Motor neuron (in vitro differentiated cells): ENCODE measurements around the gene PLA2G15. TPM values are rescaled to one million over a fixed set of nuclear protein-coding genes. Genes with fewer than 3 reads are reported as not detected.

Experiments
- ATAC-seq, 8 experiments: fragments of 200-7000 bp; cut with Tn5 transposase; replicated peaks in 6 of 8; 2 replicates each; pipeline ENCODE4 v1.8.0; 2021; ENCODE audit warnings: mild to moderate bottlenecking in 8 of 8, moderate library complexity in 8 of 8
- H3K27ac ChIP-seq, 2 donors: fragments of 250-450 bp; sonication (Bioruptor Pico); 2 replicates each; pipeline ENCODE4 v1.9.0; 2021; ENCODE audit warnings: antibody characterized with exemption in 2 of 2, mild to moderate bottlenecking in 2 of 2, moderate library complexity in 1 of 2
- H3K4me1 ChIP-seq, 2 donors: fragments of 250-450 bp; sonication (Bioruptor Pico); replicated peaks in 1 of 2; 2 replicates each; pipeline ENCODE4 v1.6.1; 2021; ENCODE audit warnings: antibody characterized with exemption in 2 of 2, mild to moderate bottlenecking in 2 of 2, moderate library complexity in 1 of 2
- H3K4me3 ChIP-seq, 5 donors: fragments of 250-450 bp; sonication (Bioruptor Pico); 2 replicates each; pipeline ENCODE4 v1.9.0; 2021; ENCODE audit warnings: antibody characterized with exemption in 5 of 5, mild to moderate bottlenecking in 5 of 5, moderate library complexity in 4 of 5
- WGBS, 10 experiments: fragments of 450-650 bp; shearing (Covaris generic); methylation state at CpG; one replicate each; pipeline ENCODE4 v1.0.0; 2022; 5-methylcytosine and 5-hydroxymethylcytosine counted together
- in situ Hi-C, 9 experiments: fragments of 400-800 bp; cut with MboI; loops; one replicate each; pipeline ENCODE4 v1.15.0; 2021; ENCODE audit warnings: low sequenced_read_pairs in 9 of 9, low pct_unique_long_range_greater_than_20kb in 2 of 9; ENCODE audit not compliant: unreplicated experiment in 9 of 9
- total RNA-seq, 8 experiments: library from RNA; unstranded; fragments of 300-600 nt; gene quantifications; 2 replicates each; pipeline versions ENCODE4 v1.2.3 to v1.2.4, GENCODE V29; 2022

PLA2G15 gene
- total RNA-seq, 8 experiments from 2014 or later: 8.3 to 25.1 (median 9.5) TPM

DNA sequence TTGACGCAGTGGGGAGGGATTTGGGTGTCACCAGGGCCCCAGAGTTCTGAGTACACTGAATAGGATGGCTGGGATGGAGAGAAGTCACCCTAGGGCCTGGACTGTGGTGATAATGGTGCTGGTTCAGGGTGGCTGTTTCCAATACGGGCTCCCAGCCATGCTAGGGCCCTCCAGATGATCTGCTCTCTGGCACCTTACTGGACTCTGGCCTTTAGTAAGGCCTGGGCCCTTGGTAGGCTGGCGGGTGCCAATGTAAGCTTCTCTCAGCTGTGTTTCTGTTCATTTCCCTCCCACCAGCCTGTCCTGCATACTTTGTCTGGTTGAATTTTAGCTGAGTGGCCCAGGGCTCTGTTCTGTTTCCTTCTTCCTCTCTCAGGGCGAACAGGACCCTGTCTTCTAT is 2.8 kb downstream of the PLA2G15 start:
- in situ Hi-C loops: no loop called here
- WGBS, 10 experiments: 80 to 100% (median 93%) methylated on average over 1 to 4 of the region's 4 CpGs; no CpG with 5 or more reads in 2 of the 10 experiments

DNA sequence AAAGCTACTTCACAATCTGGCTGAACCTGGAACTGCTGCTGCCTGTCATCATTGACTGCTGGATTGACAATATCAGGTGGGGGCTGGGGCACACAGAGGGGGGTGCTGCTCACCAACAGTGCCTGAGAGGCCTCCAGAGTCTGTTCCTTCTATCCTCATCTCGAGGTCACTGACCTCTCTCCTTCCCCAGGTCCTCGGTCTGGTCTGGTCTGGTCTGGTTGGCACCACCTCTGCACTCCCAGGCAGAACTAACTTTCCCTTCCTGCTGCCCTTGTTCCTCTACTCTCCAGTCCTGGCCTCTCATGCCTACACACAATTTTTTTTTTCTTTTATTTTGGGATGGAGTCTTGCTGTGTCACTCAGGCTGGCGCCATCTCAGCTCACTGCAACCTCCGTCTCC is 4.2 kb downstream of the PLA2G15 start:
- H3K4me3 ChIP-seq: no peak overlapping the region
- peaks cover 6% of the 10 kb centered on the region in 2 donors for H3K4me1 ChIP-seq
- in situ Hi-C loops: no loop called here
- WGBS, 10 experiments: 80 to 100% (median 97%) methylated on average over 1 to 2 of the region's 4 CpGs; no CpG with 5 or more reads in 6 of the 10 experiments
- no peak overlapping the region for H3K27ac ChIP-seq
- ATAC-seq: no peak

More for the DNA sequence above, 2.8 kb downstream of the PLA2G15 start:
- H3K4me1 ChIP-seq: peaks cover 6 to 9% of the 10 kb centered on the region in 2 donors
- no peak overlapping the region for H3K4me3 ChIP-seq
- no peak overlapping the region for H3K27ac ChIP-seq
- no peak for ATAC-seq

- ATAC-seq: no peak
- no peak overlapping the region for H3K4me3 ChIP-seq
- H3K4me1 ChIP-seq: peaks cover 3% of the 10 kb centered on the region in 2 donors
- 76 to 96% (median 89%) methylated on average over 1 to 6 of the region's 6 CpGs; no CpG with 5 or more reads in 2 of the 10 experiments for WGBS, 10 experiments
- in situ Hi-C loops: no loop called here
- no peak overlapping the region for H3K27ac ChIP-seq
Measured at GRCh38 chr16:68250951-68251350, 5.8 kb downstream of the PLA2G15 start.

DNA sequence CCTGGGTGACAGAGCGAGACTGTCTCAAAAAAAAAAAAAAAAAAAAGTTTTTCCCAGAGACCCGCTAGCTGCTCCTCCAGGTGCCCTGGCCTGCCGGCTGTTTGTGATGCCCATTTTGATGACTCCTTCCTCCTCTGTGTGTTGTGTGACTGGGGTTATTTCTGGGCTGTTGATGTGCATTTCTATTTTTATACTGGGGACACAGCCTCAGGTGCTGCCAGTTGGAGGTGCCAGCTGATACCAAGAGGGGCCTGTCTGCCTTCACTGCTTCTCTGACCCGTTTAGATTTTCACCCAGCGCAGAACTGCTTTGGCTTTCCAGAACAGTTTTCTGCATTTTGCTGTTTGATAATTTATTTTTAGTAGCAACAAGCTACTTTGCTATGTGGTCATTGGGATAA is 6.7 kb downstream of the PLA2G15 start:
- Histone ChIP-seq H3K4me3 (no peak overlapping the region), H3K27ac (no peak overlapping the region), H3K4me1 (no peaks in the 10 kb centered on the region)
- no peak for ATAC-seq
- in situ Hi-C loops: no loop called here
- WGBS, 10 experiments: 29 to 100% (median 88%) methylated on average over 1 to 5 of the region's 5 CpGs; no CpG with 5 or more reads in 3 of the 10 experiments

DNA sequence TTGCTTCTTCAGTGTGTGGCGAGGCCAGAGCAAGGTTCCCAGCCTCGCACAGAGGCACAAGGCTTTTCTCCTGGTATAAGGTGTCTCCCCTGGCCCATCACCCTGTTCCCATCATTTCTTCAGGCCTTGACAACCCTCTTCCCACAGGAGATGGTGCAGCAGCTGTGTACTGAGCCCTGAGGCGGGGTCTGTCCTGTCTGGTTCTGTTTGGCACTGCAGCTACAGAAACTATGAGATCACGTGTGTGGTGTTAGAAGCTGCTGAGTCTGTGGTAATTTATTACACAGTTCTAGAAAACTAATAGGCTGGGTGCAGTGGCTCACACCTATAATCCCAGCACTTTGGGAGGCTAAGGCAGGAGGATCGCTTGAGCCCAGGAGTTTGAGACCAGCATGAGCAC is 7.2 kb downstream of the PLA2G15 start:
- H3K27ac ChIP-seq: no peak overlapping the region
- H3K4me3 ChIP-seq: no peak overlapping the region
- in situ Hi-C loops: no loop called here
- H3K4me1 ChIP-seq: peaks cover 0 to under 1% of the 10 kb centered on the region in 2 donors
- ATAC-seq: peak in 5 of 8 experiments; percentile 15 to 57 (median 29)
- 85 to 100% (median 89%) methylated on average over 1 to 4 of the region's 5 CpGs; no CpG with 5 or more reads in 2 of the 10 experiments for WGBS, 10 experiments

DNA sequence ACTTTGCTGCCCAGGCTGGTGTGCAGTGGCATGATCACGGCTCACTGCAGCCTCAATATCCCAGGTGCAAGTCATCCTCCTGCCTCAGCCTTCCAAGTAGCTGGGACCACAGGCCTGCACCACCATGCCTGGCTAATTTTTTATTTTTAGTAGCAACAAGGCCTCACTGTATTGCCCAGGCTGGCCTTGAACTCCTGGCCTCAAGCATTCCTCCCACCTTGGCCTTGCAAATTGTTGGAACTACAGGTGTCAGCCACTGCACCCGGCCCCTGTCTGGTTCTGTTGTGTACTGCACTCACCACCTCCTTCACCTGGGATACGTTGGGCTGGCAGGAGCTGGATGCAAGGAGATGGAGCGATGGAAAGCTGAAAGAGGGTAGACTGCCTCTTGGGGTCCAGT is 8.5 kb downstream of the PLA2G15 start:
- no peak for ATAC-seq
- Histone ChIP-seq H3K4me1 (peaks cover 0 to 4% of the 10 kb centered on the region in 2 donors), H3K4me3 (no peak overlapping the region), H3K27ac (no peak overlapping the region)
- in situ Hi-C loops: no loop called here
- WGBS, 10 experiments: 82 to 100% (median 100%) methylated on average over 1 to 2 of the region's 4 CpGs; no CpG with 5 or more reads in 5 of the 10 experiments

- no peak for ATAC-seq
- H3K4me3 ChIP-seq: no peak overlapping the region
- H3K4me1 ChIP-seq: peaks cover 0 to 4% of the 10 kb centered on the region in 2 donors
- WGBS, 10 experiments: 92 to 100% (median 98%) methylated on average over 2 to 7 of the region's 18 CpGs; no CpG with 5 or more reads in 6 of the 10 experiments
- in situ Hi-C loops: no loop called here
- H3K27ac ChIP-seq: no peak overlapping the region
Measured at GRCh38 chr16:68255712-68256111, 10.5 kb downstream of the PLA2G15 start.

DNA sequence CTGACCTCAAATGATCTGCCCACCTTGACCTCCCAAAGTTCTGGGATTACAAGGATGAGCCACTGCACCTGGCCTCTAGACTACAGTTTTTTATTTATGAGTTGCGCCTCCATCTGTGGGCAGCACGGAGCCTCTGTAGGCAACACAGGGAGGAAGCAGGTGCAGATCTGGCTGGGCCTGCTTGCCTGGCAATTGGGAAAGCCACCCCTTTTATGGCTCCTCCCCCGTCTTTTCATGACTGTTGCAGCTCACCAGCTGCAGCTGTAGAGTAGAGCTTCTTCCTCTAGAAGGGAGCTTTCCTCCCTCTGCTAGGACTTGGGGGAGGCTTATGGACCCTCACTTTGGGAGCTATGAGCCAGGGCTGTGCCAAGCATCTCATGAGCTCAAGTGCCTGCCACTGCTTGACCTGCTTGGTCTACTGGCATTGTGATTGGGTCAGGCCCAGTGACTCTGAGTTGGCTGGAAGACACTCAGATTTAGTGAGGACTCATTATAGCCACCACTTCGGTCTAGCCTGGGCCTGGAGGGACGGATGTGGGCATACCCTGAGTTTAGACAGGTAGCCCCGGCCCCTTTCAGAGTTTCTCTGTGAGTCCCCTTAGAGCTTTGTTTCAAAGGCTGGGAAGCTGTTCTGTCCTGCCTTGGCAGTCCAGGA is 12.2 kb downstream of the PLA2G15 start:
- H3K4me3 ChIP-seq: no peak overlapping the region
- no peak overlapping the region for H3K27ac ChIP-seq
- 68 to 100% (median 93%) methylated on average over 1 to 6 of the region's 6 CpGs; no CpG with 5 or more reads in 4 of the 10 experiments for WGBS, 10 experiments
- in situ Hi-C loops: no loop called here
- peak in 6 of 8 experiments; percentile 2 to 41 (median 7) for ATAC-seq
- peaks cover 0 to 4% of the 10 kb centered on the region in 2 donors for H3K4me1 ChIP-seq

GRCh38 chr16:68257906-68258800 is 13.0 kb downstream of the PLA2G15 start:
- in situ Hi-C loops: no loop called here
- ATAC-seq: peak; percentile 55 to 89 (median 82)
- 20 to 74% (median 55%) methylated on average over 2 to 7 of the region's 13 CpGs; no CpG with 5 or more reads in 2 of the 10 experiments for WGBS, 10 experiments
- no peak overlapping the region for H3K4me3 ChIP-seq
- peaks cover 0 to 4% of the 10 kb centered on the region in 2 donors for H3K4me1 ChIP-seq
- H3K27ac ChIP-seq: no peak overlapping the region

- WGBS, 10 experiments: 70 to 100% (median 91%) methylated on average over 1 to 12 of the region's 27 CpGs; no CpG with 5 or more reads in 5 of the 10 experiments
- no peak for ATAC-seq
- H3K27ac ChIP-seq: no peak overlapping the region
- in situ Hi-C loops: no loop called here
- no peak overlapping the region for H3K4me3 ChIP-seq
- peaks cover 0 to 4% of the 10 kb centered on the region in 2 donors for H3K4me1 ChIP-seq
Measured at GRCh38 chr16:68259007-68259825, 14.0 kb downstream of the PLA2G15 start.

DNA sequence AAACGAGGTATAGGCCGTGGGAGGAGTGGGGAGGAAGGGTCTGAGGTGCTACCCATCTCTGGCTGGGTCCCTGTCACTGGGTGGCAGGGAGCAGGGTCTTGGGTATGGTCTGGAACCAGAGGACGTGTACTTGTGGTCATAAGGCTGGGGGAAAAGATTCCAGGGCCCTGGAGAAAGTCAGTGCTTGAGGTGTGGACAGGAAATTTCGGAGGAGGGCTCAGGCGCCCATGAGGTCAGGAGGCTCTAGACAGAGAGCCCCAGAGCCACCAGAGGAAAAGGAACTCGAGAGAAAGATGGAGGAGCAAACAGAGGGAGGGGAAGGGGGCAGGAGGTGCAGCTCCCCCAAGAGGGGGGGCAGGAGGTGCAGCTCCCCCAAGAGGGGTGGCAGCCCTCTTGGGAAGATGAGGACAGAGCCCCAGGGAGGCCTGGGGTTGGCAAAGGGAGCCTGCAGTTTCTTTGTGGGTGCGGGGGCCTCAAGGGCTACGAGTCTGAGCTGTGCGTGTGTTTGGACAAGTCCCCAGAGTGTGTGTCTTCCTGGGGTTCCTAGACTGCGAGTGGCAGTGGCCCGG is 18.5 kb downstream of the PLA2G15 start:
- 88% methylated on average over 3 of the region's 11 CpGs; no CpG with 5 or more reads in 9 of the 10 experiments for WGBS, 10 experiments
- in situ Hi-C loops: no loop called here
- no peak for ATAC-seq
- H3K27ac ChIP-seq: peak overlapping the region; percentile 87
- H3K4me1 ChIP-seq: peaks cover 5 to 11% of the 10 kb centered on the region in 2 donors
- H3K4me3 ChIP-seq: peak overlapping the region; percentile 68 to 95 (median 85)
